SU-DHL-6 (cell line): ENCODE results near the gene B3GNT8.

Source experiments
- H2AFZ ChIP-seq: fragments of 200-600 bp; sonication (generic); 2 replicates; pipeline ENCODE4 v1.6.1; 2014; ENCODE audit warnings: low read depth, mild to moderate bottlenecking, moderate library complexity, mixed read lengths, antibody characterized with exemption, low read length; ENCODE audit not compliant: severe bottlenecking
- H3F3A ChIP-seq: fragments of 200-600 bp; shearing (Covaris generic); 2 replicates; pipeline ENCODE4 v1.6.0; 2016; ENCODE audit warnings: antibody characterized with exemption, mild to moderate bottlenecking; ENCODE audit not compliant: insufficient read depth
- H3K27ac ChIP-seq: fragments of 200-600 bp; sonication (generic); 2 replicates; pipeline ENCODE4 v1.5.1; 2016; ENCODE audit warnings: low read depth, mild to moderate bottlenecking, low read length, moderate library complexity, mixed read lengths
- H3K27me3 ChIP-seq: fragments of 200-600 bp; sonication (generic), shearing (Covaris generic); 2 replicates; pipeline ENCODE4 v1.6.0; 2014; ENCODE audit warnings: mild to moderate bottlenecking, low read length
- H3K36me3 ChIP-seq: fragments of 200-600 bp; sonication (generic); 2 replicates; pipeline ENCODE4 v1.6.1; 2014; ENCODE audit warnings: mild to moderate bottlenecking, low read length, mixed read lengths
- H3K4me2 ChIP-seq: fragments of 300-600, 200-600 bp; shearing (Covaris generic), sonication (generic); 2 replicates; pipeline ENCODE4 v1.6.0; 2014; ENCODE audit warnings: low read length, low read depth, mild to moderate bottlenecking; ENCODE audit not compliant: poor library complexity, severe bottlenecking
- H3K4me3 ChIP-seq: fragments of 200-600 bp; sonication (generic); 2 replicates; pipeline ENCODE4 v1.5.1; 2014; ENCODE audit warnings: antibody characterized with exemption, low read length, mild to moderate bottlenecking, mixed read lengths; ENCODE audit not compliant: insufficient read depth, poor library complexity, severe bottlenecking
- H3K79me2 ChIP-seq: fragments of 200-600 bp; sonication (generic); 2 replicates; pipeline ENCODE4 v1.6.1; 2014; ENCODE audit warnings: mild to moderate bottlenecking, low read length, moderate library complexity; ENCODE audit not compliant: insufficient read depth
- H3K9ac ChIP-seq: fragments of 200-600 bp; sonication (generic); 2 replicates; pipeline ENCODE4 v1.7.0; 2014; ENCODE audit warnings: mild to moderate bottlenecking, low read length
- H3K9me2 ChIP-seq: fragments of 200-600 bp; sonication (generic); replicated peaks from 2 replicates; pipeline ENCODE4 v1.6.1; 2014; ENCODE audit warnings: low read length; ENCODE audit not compliant: insufficient read depth
- H3K9me3 ChIP-seq: fragments of 200-600 bp; sonication (generic); 2 replicates; pipeline ENCODE4 v1.6.1; 2014; ENCODE audit warnings: low read length, mixed read lengths; ENCODE audit not compliant: insufficient read depth
- H4K20me1 ChIP-seq: fragments of 200-600 bp; sonication (generic); 2 replicates; pipeline ENCODE4 v1.6.1; 2014; ENCODE audit warnings: low read depth, mild to moderate bottlenecking, antibody characterized with exemption, low read length, moderate library complexity, mixed read lengths
- CTCF ChIP-seq: fragments of 200-600 bp; sonication (generic); IDR thresholded peaks from one replicate; pipeline ENCODE4 v1.5.1; 2017; ENCODE audit warnings: antibody characterized with exemption, mild to moderate bottlenecking, low read length, moderate library complexity; ENCODE audit not compliant: insufficient read depth, poor library complexity, severe bottlenecking
- EZH2phosphoT487 ChIP-seq: fragments of 200-600 bp; sonication (generic), shearing (Covaris generic); conservative IDR thresholded peaks from 2 replicates; pipeline ENCODE4 v1.6.1; 2018; ENCODE audit warnings: mild to moderate bottlenecking, antibody characterized with exemption, low read length, moderate library complexity, mixed read lengths

B3GNT8 gene

GRCh38 chr19:41399091-41399490 lies 28.1 kb downstream of the B3GNT8 start:
- no peak overlapping the region for H3K27ac ChIP-seq
- H3K4me3 ChIP-seq, result no peak overlapping the region
- H3K36me3 ChIP-seq, result no peaks in the 10 kb centered on the region
- H2AFZ ChIP-seq, result no peak overlapping the region
- no peak for TF ChIP-seq CTCF
- no peak for TF ChIP-seq EZH2phosphoT487
- 0 out of 2 replicates have a peak, but pooled peaks cover 3% of the 10 kb centered on the region for H3F3A ChIP-seq
- no peaks in the 10 kb centered on the region for H3K9me2 ChIP-seq
- peaks cover 32% of the 10 kb centered on the region for H3K79me2 ChIP-seq
- H3K4me2 ChIP-seq, result peak overlapping the region; percentile 87
- no peaks in the 10 kb centered on the region for H4K20me1 ChIP-seq
- H3K9ac ChIP-seq, result peak overlapping the region; percentile 82; the same call in 1 of the 2 replicates
- H3K9me3 ChIP-seq, result no peaks in the 10 kb centered on the region
- H3K27me3 ChIP-seq, result no peaks in the 10 kb centered on the region

GRCh38 chr19:41398598-41398997 lies 28.6 kb downstream of the B3GNT8 start:
- H2AFZ ChIP-seq, result no peak overlapping the region
- TF ChIP-seq CTCF (no peak), EZH2phosphoT487 (no peak)
- peak overlapping the region; percentile 82 for H3K9ac ChIP-seq
- H3K9me2 ChIP-seq, result no peaks in the 10 kb centered on the region
- H3K4me3 ChIP-seq, result peak overlapping the region; percentile 90
- no peaks in the 10 kb centered on the region for H3K27me3 ChIP-seq
- H3K27ac ChIP-seq, result no peak overlapping the region
- H3K9me3 ChIP-seq, result no peaks in the 10 kb centered on the region
- no peaks in the 10 kb centered on the region for H4K20me1 ChIP-seq
- no peaks in the 10 kb centered on the region for H3K36me3 ChIP-seq
- peak overlapping the region; percentile 87 for H3K4me2 ChIP-seq
- H3K79me2 ChIP-seq, result peaks cover 36% of the 10 kb centered on the region
- 0 out of 2 replicates have a peak, but pooled peaks cover 3% of the 10 kb centered on the region for H3F3A ChIP-seq

- TF ChIP-seq EZH2phosphoT487, result no peak
- no peak for TF ChIP-seq CTCF
- peaks cover 36% of the 10 kb centered on the region for H3K79me2 ChIP-seq
These were observed 29.1 kb downstream of the B3GNT8 start for GRCh38 chr19:41398050-41398418.

More at GRCh38 chr19:41398050-41398418, 29.1 kb downstream of the B3GNT8 start:
- Histone ChIP-seq H4K20me1 (no peaks in the 10 kb centered on the region), H3K36me3 (no peaks in the 10 kb centered on the region), H3K9ac (peak overlapping the region; percentile 82), H3K9me2 (no peaks in the 10 kb centered on the region), H2AFZ (peak overlapping the region; percentile 77), H3F3A (0 out of 2 replicates have a peak, but pooled peaks cover 3% of the 10 kb centered on the region), H3K4me3 (peak overlapping the region; percentile 90), H3K27me3 (no peaks in the 10 kb centered on the region), H3K4me2 (peak overlapping the region; percentile 87), H3K9me3 (no peaks in the 10 kb centered on the region), H3K27ac (no peak overlapping the region; the same call in 1 of the 2 replicates)
